ENCODE results near the gene OR2H1. TPM values are rescaled to one million over a fixed set of nuclear protein-coding genes. Genes with fewer than 3 reads are reported as not detected.

OR2H1 gene
- total and polyA plus RNA-seq, 2 donors (not counting 1 experiment from before 2014, with no cell fraction given), result not detected

- H3K27me3 Mint-ChIP-seq, result peaks cover 10% of the 10 kb centered on the region
- peaks cover 4% of the 10 kb centered on the region for H3K9me3 Mint-ChIP-seq (ENCODE audit: insufficient read depth)
- no peak for ATAC-seq (ENCODE audit: low read depth)
- 96% methylated on average over 2 of the region's 2 CpGs for WGBS (ENCODE audit: insufficient coverage)
- H3K9me3 ChIP-seq (ENCODE audit: control extremely low read depth in 1 of 3, control insufficient read depth in 2 of 3, insufficient read depth in 1 of 3, low read length in 2 of 3), result no peaks in the 10 kb centered on the region
- no peak for TF ChIP-seq CTCF (IDR thresholded peaks at IDR 0.05)
- no peak for TF ChIP-seq EZH2 (IDR thresholded peaks at IDR 0.05; ENCODE audit: borderline replicate concordance, insufficient read depth, low read depth, low read length, poor library complexity, severe bottlenecking)
- no peak overlapping the region for H3K27ac Mint-ChIP-seq
- intact Hi-C loops (cut with micrococcal nuclease), result no loop called here
- H2AFZ ChIP-seq (ENCODE audit: insufficient read depth, low read depth, low read length, poor library complexity, severe bottlenecking), result no peak overlapping the region
- no peaks in the 10 kb centered on the region for H3K4me1 Mint-ChIP-seq
- no peaks in the 10 kb centered on the region for H3K4me1 ChIP-seq (ENCODE audit: control insufficient read depth in 2 of 2, insufficient read depth in 2 of 2, low read length in 2 of 2)
- no peak for DNase-seq
- no peaks in the 10 kb centered on the region for H4K20me1 ChIP-seq (ENCODE audit: control insufficient read depth, insufficient read depth, low read length, poor library complexity, severe bottlenecking)
- no peak overlapping the region for H3K4me3 ChIP-seq (ENCODE audit: control extremely low read depth in 1 of 5, extremely low read depth in 1 of 5, insufficient read depth in 1 of 5, low read depth in 2 of 5, low read length in 4 of 5)
- H3K36me3 ChIP-seq (replicated peaks in 1 of 2; ENCODE audit: control extremely low read depth in 1 of 2, control insufficient read depth in 1 of 2, extremely low read depth in 1 of 2, insufficient read depth in 2 of 2, low read length in 1 of 2), result no peaks in the 10 kb centered on the region
- no peaks in the 10 kb centered on the region for H3K27me3 ChIP-seq (replicated peaks in 1 of 4; ENCODE audit: control extremely low read depth in 1 of 4, control insufficient read depth in 3 of 4, insufficient read depth in 4 of 4, low read length in 3 of 4)
- no peak overlapping the region for H3K4me3 Mint-ChIP-seq
- ChIA-PET CTCF (no interaction called here), POLR2A (no interaction called here)
- H3K79me2 ChIP-seq (ENCODE audit: control insufficient read depth, insufficient read depth, low read length), result no peaks in the 10 kb centered on the region
- H3K4me2 ChIP-seq (replicated peaks; ENCODE audit: low read depth, low read length, poor library complexity, severe bottlenecking), result no peak overlapping the region
- H3K27ac ChIP-seq (ENCODE audit: low read length in 2 of 2), result no peak overlapping the region
- H3K9ac ChIP-seq (ENCODE audit: low read length), result no peak overlapping the region
Measured at GRCh38 chr6:29479560-29479959, 22.6 kb downstream of the OR2H1 start.

- Histone ChIP-seq H3K4me3 (ENCODE audit: control extremely low read depth in 1 of 5, extremely low read depth in 1 of 5, insufficient read depth in 1 of 5, low read depth in 2 of 5, low read length in 4 of 5) (no peak overlapping the region), H4K20me1 (ENCODE audit: control insufficient read depth, insufficient read depth, low read length, poor library complexity, severe bottlenecking) (no peaks in the 10 kb centered on the region), H3K79me2 (ENCODE audit: control insufficient read depth, insufficient read depth, low read length) (no peaks in the 10 kb centered on the region), H3K9ac (ENCODE audit: low read length) (no peak overlapping the region), H3K36me3 (replicated peaks in 1 of 2; ENCODE audit: control extremely low read depth in 1 of 2, control insufficient read depth in 1 of 2, extremely low read depth in 1 of 2, insufficient read depth in 2 of 2, low read length in 1 of 2) (no peaks in the 10 kb centered on the region), H2AFZ (ENCODE audit: insufficient read depth, low read depth, low read length, poor library complexity, severe bottlenecking) (no peak overlapping the region), H3K27ac (ENCODE audit: low read length in 2 of 2) (no peak overlapping the region), H3K4me1 (ENCODE audit: control insufficient read depth in 2 of 2, insufficient read depth in 2 of 2, low read length in 2 of 2) (no peaks in the 10 kb centered on the region), H3K9me3 (ENCODE audit: control extremely low read depth in 1 of 3, control insufficient read depth in 2 of 3, insufficient read depth in 1 of 3, low read length in 2 of 3) (no peaks in the 10 kb centered on the region), H3K27me3 (replicated peaks in 1 of 4; ENCODE audit: control extremely low read depth in 1 of 4, control insufficient read depth in 3 of 4, insufficient read depth in 4 of 4, low read length in 3 of 4) (peaks cover 0 to 4% (median 0%) of the 10 kb centered on the region in 4 experiments), H3K4me2 (replicated peaks; ENCODE audit: low read depth, low read length, poor library complexity, severe bottlenecking) (no peak overlapping the region)
- H3K4me1 Mint-ChIP-seq, result no peaks in the 10 kb centered on the region
- peaks cover 4% of the 10 kb centered on the region for H3K9me3 Mint-ChIP-seq (ENCODE audit: insufficient read depth)
- no peak overlapping the region for H3K4me3 Mint-ChIP-seq
- TF ChIP-seq EZH2 (IDR thresholded peaks at IDR 0.05; ENCODE audit: borderline replicate concordance, insufficient read depth, low read depth, low read length, poor library complexity, severe bottlenecking) (no peak), CTCF (IDR thresholded peaks at IDR 0.05) (no peak)
- H3K27me3 Mint-ChIP-seq, result peaks cover 23% of the 10 kb centered on the region
- DNase-seq (no peak), ATAC-seq (ENCODE audit: low read depth) (no peak)
- no peak overlapping the region for H3K27ac Mint-ChIP-seq
- intact Hi-C loops (cut with micrococcal nuclease), result no loop called here
- WGBS (ENCODE audit: insufficient coverage), result 100% methylated on average over 1 of the region's 3 CpGs
- CTCF ChIA-PET, result no interaction called here
- POLR2A ChIA-PET, result no interaction called here
Measured at GRCh38 chr6:29483186-29483585, 26.2 kb downstream of the OR2H1 start.

Measured in B cell (primary cell).